Measurements from ENCODE around the gene RXRA.

- TF ChIP-seq, protein P1, sequence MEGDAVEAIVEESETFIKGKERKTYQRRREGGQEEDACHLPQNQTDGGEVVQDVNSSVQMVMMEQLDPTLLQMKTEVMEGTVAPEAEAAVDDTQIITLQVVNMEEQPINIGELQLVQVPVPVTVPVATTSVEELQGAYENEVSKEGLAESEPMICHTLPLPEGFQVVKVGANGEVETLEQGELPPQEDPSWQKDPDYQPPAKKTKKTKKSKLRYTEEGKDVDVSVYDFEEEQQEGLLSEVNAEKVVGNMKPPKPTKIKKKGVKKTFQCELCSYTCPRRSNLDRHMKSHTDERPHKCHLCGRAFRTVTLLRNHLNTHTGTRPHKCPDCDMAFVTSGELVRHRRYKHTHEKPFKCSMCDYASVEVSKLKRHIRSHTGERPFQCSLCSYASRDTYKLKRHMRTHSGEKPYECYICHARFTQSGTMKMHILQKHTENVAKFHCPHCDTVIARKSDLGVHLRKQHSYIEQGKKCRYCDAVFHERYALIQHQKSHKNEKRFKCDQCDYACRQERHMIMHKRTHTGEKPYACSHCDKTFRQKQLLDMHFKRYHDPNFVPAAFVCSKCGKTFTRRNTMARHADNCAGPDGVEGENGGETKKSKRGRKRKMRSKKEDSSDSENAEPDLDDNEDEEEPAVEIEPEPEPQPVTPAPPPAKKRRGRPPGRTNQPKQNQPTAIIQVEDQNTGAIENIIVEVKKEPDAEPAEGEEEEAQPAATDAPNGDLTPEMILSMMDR (IDR thresholded peaks at IDR 0.05; ENCODE audit: insufficient read depth, low read length, poor library complexity, severe bottlenecking): no peak
- no peak for TF ChIP-seq EZH2phosphoT487 (conservative IDR thresholded peaks at IDR 0.05; ENCODE audit: low read length)
Observed at GRCh38 chr9:134302130-134302817, 24.0 kb upstream of the RXRA start.

All from SU-DHL-6 (cell line).